ENCODE measurements around the gene GNRHR. TPM values are rescaled to one million over a fixed set of nuclear protein-coding genes. Genes with fewer than 3 reads are reported as not detected.

GNRHR gene
- total RNA-seq, 3 donors from 2014 or later = not detected

- Histone ChIP-seq H3K27ac (no peak overlapping the region), H3K4me3 (no peak overlapping the region), H3K36me3 (no peaks in the 10 kb centered on the region), H3K9me3 (no peaks in the 10 kb centered on the region), H3K27me3 (no peaks in the 10 kb centered on the region), H3K4me1 (no peaks in the 10 kb centered on the region)
- intact Hi-C loops (cut with DNase I; ENCODE audit: low total_unique reads) = no loop called here
- no peak for DNase-seq (ENCODE audit: low spot score in 2 of 2)
- TF ChIP-seq POLR2AphosphoS5 (IDR thresholded peaks at IDR 0.05) (no peak), POLR2A (IDR thresholded peaks at IDR 0.05) (no peak)
- TF ChIP-seq, protein P1, sequence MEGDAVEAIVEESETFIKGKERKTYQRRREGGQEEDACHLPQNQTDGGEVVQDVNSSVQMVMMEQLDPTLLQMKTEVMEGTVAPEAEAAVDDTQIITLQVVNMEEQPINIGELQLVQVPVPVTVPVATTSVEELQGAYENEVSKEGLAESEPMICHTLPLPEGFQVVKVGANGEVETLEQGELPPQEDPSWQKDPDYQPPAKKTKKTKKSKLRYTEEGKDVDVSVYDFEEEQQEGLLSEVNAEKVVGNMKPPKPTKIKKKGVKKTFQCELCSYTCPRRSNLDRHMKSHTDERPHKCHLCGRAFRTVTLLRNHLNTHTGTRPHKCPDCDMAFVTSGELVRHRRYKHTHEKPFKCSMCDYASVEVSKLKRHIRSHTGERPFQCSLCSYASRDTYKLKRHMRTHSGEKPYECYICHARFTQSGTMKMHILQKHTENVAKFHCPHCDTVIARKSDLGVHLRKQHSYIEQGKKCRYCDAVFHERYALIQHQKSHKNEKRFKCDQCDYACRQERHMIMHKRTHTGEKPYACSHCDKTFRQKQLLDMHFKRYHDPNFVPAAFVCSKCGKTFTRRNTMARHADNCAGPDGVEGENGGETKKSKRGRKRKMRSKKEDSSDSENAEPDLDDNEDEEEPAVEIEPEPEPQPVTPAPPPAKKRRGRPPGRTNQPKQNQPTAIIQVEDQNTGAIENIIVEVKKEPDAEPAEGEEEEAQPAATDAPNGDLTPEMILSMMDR (IDR thresholded peaks at IDR 0.05) = no peak
Measured at GRCh38 chr4:67779631-67780030, 25.4 kb upstream of the GNRHR start.

- no peak overlapping the region for H3K4me3 ChIP-seq
- intact Hi-C loops (cut with DNase I; ENCODE audit: low total_unique reads) = no loop called here
Measured at GRCh38 chr4:67776746-67777145, 22.6 kb upstream of the GNRHR start.

GRCh38 chr4:67770422-67770821 lies 16.2 kb upstream of the GNRHR start:
- Histone ChIP-seq H3K9me3 (no peaks in the 10 kb centered on the region), H3K4me1 (no peaks in the 10 kb centered on the region), H3K36me3 (no peaks in the 10 kb centered on the region), H3K27me3 (no peaks in the 10 kb centered on the region), H3K27ac (no peak overlapping the region), H3K4me3 (no peak overlapping the region)
- intact Hi-C loops (cut with DNase I; ENCODE audit: low total_unique reads) = no loop called here
- no peak for TF ChIP-seq POLR2A (IDR thresholded peaks at IDR 0.05)
- TF ChIP-seq, protein P1 (IDR thresholded peaks at IDR 0.05) = no peak
- no peak for TF ChIP-seq POLR2AphosphoS5 (IDR thresholded peaks at IDR 0.05)
- DNase-seq (ENCODE audit: low spot score in 2 of 2) = no peak

More at GRCh38 chr4:67776746-67777145, 22.6 kb upstream of the GNRHR start:
- no peaks in the 10 kb centered on the region for H3K27me3 ChIP-seq
- H3K4me1 ChIP-seq = no peaks in the 10 kb centered on the region
- H3K9me3 ChIP-seq = no peaks in the 10 kb centered on the region
- no peak for DNase-seq (ENCODE audit: low spot score in 2 of 2)
- no peak overlapping the region for H3K27ac ChIP-seq
- H3K36me3 ChIP-seq = no peaks in the 10 kb centered on the region
- no peak for TF ChIP-seq POLR2A (IDR thresholded peaks at IDR 0.05)
- TF ChIP-seq POLR2AphosphoS5 (IDR thresholded peaks at IDR 0.05) = no peak
- TF ChIP-seq, protein P1 (IDR thresholded peaks at IDR 0.05) = no peak

DNA sequence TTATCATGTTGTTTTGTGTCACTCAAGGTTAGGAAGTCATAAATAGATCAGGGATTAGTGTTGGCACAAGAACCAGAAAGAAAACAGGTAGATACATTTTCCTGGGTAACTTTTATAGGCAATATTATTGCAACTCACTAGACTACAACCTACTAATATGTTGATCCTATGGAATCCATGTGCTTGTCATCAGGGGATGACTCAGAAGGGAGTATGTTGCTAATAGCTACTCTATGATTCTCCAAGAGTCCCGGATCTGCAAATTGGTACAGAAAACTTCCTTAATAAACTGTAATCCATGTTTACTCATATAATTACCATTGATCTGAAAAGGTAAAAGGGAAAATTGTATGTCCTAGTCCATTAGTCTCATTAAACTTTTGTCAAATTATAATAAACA lies 11.7 kb upstream of the GNRHR start:
- no peak for DNase-seq (ENCODE audit: low spot score in 2 of 2)
- no peaks in the 10 kb centered on the region for H3K4me1 ChIP-seq
- H3K27ac ChIP-seq = no peak overlapping the region
- TF ChIP-seq POLR2AphosphoS5 (IDR thresholded peaks at IDR 0.05) (no peak), POLR2A (IDR thresholded peaks at IDR 0.05) (no peak)
- H3K27me3 ChIP-seq = no peaks in the 10 kb centered on the region
- intact Hi-C loops (cut with DNase I; ENCODE audit: low total_unique reads) = no loop called here
- no peaks in the 10 kb centered on the region for H3K36me3 ChIP-seq
- H3K4me3 ChIP-seq = no peak overlapping the region
- no peaks in the 10 kb centered on the region for H3K9me3 ChIP-seq

- DNase-seq (ENCODE audit: low spot score in 2 of 2) = no peak
- intact Hi-C loops (cut with DNase I; ENCODE audit: low total_unique reads) = no loop called here
- H3K9me3 ChIP-seq = no peaks in the 10 kb centered on the region
- no peak overlapping the region for H3K4me3 ChIP-seq
- H3K27ac ChIP-seq = no peak overlapping the region
- no peaks in the 10 kb centered on the region for H3K36me3 ChIP-seq
- H3K4me1 ChIP-seq = no peaks in the 10 kb centered on the region
- TF ChIP-seq, protein P1 (IDR thresholded peaks at IDR 0.05) = no peak
- TF ChIP-seq POLR2A (IDR thresholded peaks at IDR 0.05) (no peak), POLR2AphosphoS5 (IDR thresholded peaks at IDR 0.05) (no peak)
- no peaks in the 10 kb centered on the region for H3K27me3 ChIP-seq
Measured at GRCh38 chr4:67765401-67765800, 11.2 kb upstream of the GNRHR start.

DNA sequence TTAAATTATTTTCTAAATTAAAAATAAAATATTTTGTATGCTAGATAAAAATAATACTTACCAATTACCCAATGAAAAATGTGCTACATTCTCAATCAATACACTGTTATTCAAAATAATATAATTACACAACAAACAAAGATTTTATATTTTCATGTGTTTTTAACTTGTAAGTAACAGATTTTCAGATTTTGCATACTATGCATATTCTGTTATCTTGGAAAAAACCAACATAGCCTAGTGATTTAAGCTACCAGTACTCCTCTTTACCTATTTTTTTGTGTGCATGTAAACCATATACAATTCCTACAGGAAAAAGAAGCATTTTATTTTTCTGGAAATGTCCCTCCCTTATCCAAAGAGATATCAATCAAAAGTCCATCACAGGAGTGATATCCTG lies 10.0 kb upstream of the GNRHR start:
- Histone ChIP-seq H3K4me1 (no peaks in the 10 kb centered on the region), H3K36me3 (no peaks in the 10 kb centered on the region), H3K9me3 (no peaks in the 10 kb centered on the region), H3K27me3 (no peaks in the 10 kb centered on the region), H3K4me3 (no peak overlapping the region), H3K27ac (no peak overlapping the region)
- TF ChIP-seq POLR2A (IDR thresholded peaks at IDR 0.05) = no peak
- TF ChIP-seq POLR2AphosphoS5 (IDR thresholded peaks at IDR 0.05) = no peak
- TF ChIP-seq, protein P1 (IDR thresholded peaks at IDR 0.05) = no peak
- no peak for DNase-seq (ENCODE audit: low spot score in 2 of 2)
- intact Hi-C loops (cut with DNase I; ENCODE audit: low total_unique reads) = no loop called here
